ENCODE measurements around the gene CCDC87. TPM values are rescaled to one million over a fixed set of nuclear protein-coding genes. Genes with fewer than 3 reads are reported as not detected.

CCDC87 gene
- total and polyA plus RNA-seq, 2 experiments from 2014 or later: 0.53 TPM; not detected in 1

GRCh38 chr11:66548774-66549630, 43.9 kb downstream of the CCDC87 start:
- H3K9me3 ChIP-seq (ENCODE audit: low read depth): no peaks in the 10 kb centered on the region
- H3K4me1 ChIP-seq (ENCODE audit: insufficient read depth): peaks cover 17% of the 10 kb centered on the region
- no peaks in the 10 kb centered on the region for H4K20me1 ChIP-seq (ENCODE audit: insufficient read depth, poor library complexity, severe bottlenecking)
- TF ChIP-seq EZH2phosphoT487 (IDR thresholded peaks at IDR 0.05; ENCODE audit: low read depth, severe bottlenecking, unreplicated experiment) (no peak), EZH2 (IDR thresholded peaks at IDR 0.05; ENCODE audit: borderline replicate concordance) (no peak), CTCF (IDR thresholded peaks at IDR 0.05; ENCODE audit: poor library complexity) (no peak)
- H3K4me3 ChIP-seq: no peak overlapping the region
- H3K27me3 ChIP-seq: no peaks in the 10 kb centered on the region
- no peak overlapping the region for H3K4me2 ChIP-seq
- H3K36me3 ChIP-seq (replicated peaks; ENCODE audit: insufficient read depth, low read depth): no peaks in the 10 kb centered on the region
- H3K9me2 ChIP-seq (replicated peaks; ENCODE audit: insufficient read depth): no peaks in the 10 kb centered on the region
- H2AFZ ChIP-seq: no peak overlapping the region
- H3K27ac ChIP-seq: no peak overlapping the region
- H3K79me2 ChIP-seq: peaks cover 3% of the 10 kb centered on the region
- DNase-seq (ENCODE audit: low spot score): no peak
- WGBS (ENCODE audit: low lambda C conversion rate, missing lambda C conversion rate): 59% methylated on average over 16 of the region's 16 CpGs

GRCh38 chr11:66548041-66548440, 44.8 kb downstream of the CCDC87 start:
- DNase-seq (ENCODE audit: low spot score): no peak
- Histone ChIP-seq H3K36me3 (replicated peaks; ENCODE audit: insufficient read depth, low read depth) (no peaks in the 10 kb centered on the region), H3K4me3 (no peak overlapping the region), H3K79me2 (peaks cover 3% of the 10 kb centered on the region), H4K20me1 (ENCODE audit: insufficient read depth, poor library complexity, severe bottlenecking) (no peaks in the 10 kb centered on the region), H3K9me2 (replicated peaks; ENCODE audit: insufficient read depth) (no peaks in the 10 kb centered on the region), H3K4me2 (no peak overlapping the region), H3K4me1 (ENCODE audit: insufficient read depth) (peaks cover 17% of the 10 kb centered on the region), H3K27me3 (no peaks in the 10 kb centered on the region), H2AFZ (no peak overlapping the region), H3K9me3 (ENCODE audit: low read depth) (no peaks in the 10 kb centered on the region), H3K27ac (no peak overlapping the region)
- TF ChIP-seq EZH2phosphoT487 (IDR thresholded peaks at IDR 0.05; ENCODE audit: low read depth, severe bottlenecking, unreplicated experiment): no peak
- TF ChIP-seq CTCF (IDR thresholded peaks at IDR 0.05; ENCODE audit: poor library complexity): no peak
- TF ChIP-seq EZH2 (IDR thresholded peaks at IDR 0.05; ENCODE audit: borderline replicate concordance): no peak
- 79% methylated on average over 11 of the region's 11 CpGs for WGBS (ENCODE audit: low lambda C conversion rate, missing lambda C conversion rate)

- H3K4me2 ChIP-seq: no peak overlapping the region
- no peaks in the 10 kb centered on the region for H3K36me3 ChIP-seq (replicated peaks; ENCODE audit: insufficient read depth, low read depth)
- no peak for DNase-seq (ENCODE audit: low spot score)
These were observed 45.2 kb downstream of the CCDC87 start for GRCh38 chr11:66547662-66548009.

More at GRCh38 chr11:66547662-66548009, 45.2 kb downstream of the CCDC87 start:
- H3K4me1 ChIP-seq (ENCODE audit: insufficient read depth): peaks cover 17% of the 10 kb centered on the region
- no peaks in the 10 kb centered on the region for H3K27me3 ChIP-seq
- no peak overlapping the region for H3K27ac ChIP-seq
- H3K9me3 ChIP-seq (ENCODE audit: low read depth): no peaks in the 10 kb centered on the region
- H3K9me2 ChIP-seq (replicated peaks; ENCODE audit: insufficient read depth): no peaks in the 10 kb centered on the region
- H2AFZ ChIP-seq: no peak overlapping the region
- H3K4me3 ChIP-seq: no peak overlapping the region
- H3K79me2 ChIP-seq: peaks cover 3% of the 10 kb centered on the region
- TF ChIP-seq EZH2phosphoT487 (IDR thresholded peaks at IDR 0.05; ENCODE audit: low read depth, severe bottlenecking, unreplicated experiment) (no peak), EZH2 (IDR thresholded peaks at IDR 0.05; ENCODE audit: borderline replicate concordance) (no peak), CTCF (IDR thresholded peaks at IDR 0.05; ENCODE audit: poor library complexity) (no peak)
- 27% methylated on average over 5 of the region's 5 CpGs for WGBS (ENCODE audit: low lambda C conversion rate, missing lambda C conversion rate)
- H4K20me1 ChIP-seq (ENCODE audit: insufficient read depth, poor library complexity, severe bottlenecking): no peaks in the 10 kb centered on the region

All from hepatocyte (in vitro differentiated cells).